Measurements from ENCODE around the gene GNE.

The GNE gene

GRCh38 chr9:36213387-36213786 is 44.9 kb downstream of the GNE start:
- H4K20me1 ChIP-seq: peaks cover 97% of the 10 kb centered on the region
- H3K27ac ChIP-seq: no peak overlapping the region
- TF ChIP-seq Cebpa-rat (IDR thresholded peaks at IDR 0.05): no peak
- no peak overlapping the region; the same call in 1 of the 2 replicates for H3K4me2 ChIP-seq
- H3K36me3 ChIP-seq: peaks cover 97% of the 10 kb centered on the region
- no peaks in the 10 kb centered on the region for H3K9me3 ChIP-seq
- H3K4me1 ChIP-seq: peaks cover 21% of the 10 kb centered on the region
- H3K27me3 ChIP-seq: no peaks in the 10 kb centered on the region
- no peak overlapping the region for H3K4me3 ChIP-seq
- no peak overlapping the region for H3K9ac ChIP-seq

DNA sequence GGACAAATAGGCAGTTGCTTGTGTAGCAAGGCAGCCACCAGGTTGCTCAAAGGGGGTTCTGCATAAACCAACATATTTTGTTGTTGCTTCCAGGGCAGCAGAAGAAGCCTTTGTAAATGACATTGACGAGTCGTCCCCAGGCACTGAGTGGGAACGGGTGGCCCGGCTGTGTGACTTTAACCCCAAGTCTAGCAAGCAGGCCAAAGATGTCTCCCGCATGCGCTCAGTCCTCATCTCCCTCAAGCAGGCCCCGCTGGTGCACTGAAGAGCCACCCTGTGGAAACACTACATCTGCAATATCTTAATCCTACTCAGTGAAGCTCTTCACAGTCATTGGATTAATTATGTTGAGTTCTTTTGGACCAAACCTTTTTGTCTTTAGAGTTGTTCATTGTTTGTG is 46.7 kb downstream of the GNE start:
- H3K27ac ChIP-seq: no peak overlapping the region

DNA sequence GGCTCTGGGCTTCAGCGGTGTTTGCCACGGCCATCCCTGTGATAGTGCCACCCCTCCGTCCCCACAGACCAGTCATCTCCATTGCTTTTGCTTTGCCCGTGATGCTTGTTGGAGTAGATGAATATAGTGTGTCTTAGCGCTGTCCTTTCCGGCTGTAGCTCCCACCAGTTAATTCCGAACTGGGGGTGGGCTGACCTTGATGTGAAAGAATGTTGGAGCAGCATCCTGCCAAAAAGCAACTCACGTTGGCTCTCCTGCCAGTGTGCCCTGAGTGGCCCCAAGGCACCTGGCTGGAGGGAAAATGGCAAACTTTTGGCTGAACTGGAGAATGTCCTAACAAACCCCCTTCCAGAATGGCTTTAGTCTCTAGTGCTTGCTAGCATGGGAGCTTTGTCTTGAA is 47.5 kb downstream of the GNE start:
- H3K9ac ChIP-seq: no peak overlapping the region
- no peaks in the 10 kb centered on the region for H3K9me3 ChIP-seq
- H3K4me2 ChIP-seq: no peak overlapping the region
- peaks cover 15% of the 10 kb centered on the region for H3K4me1 ChIP-seq
- no peak overlapping the region for H3K4me3 ChIP-seq
- no peaks in the 10 kb centered on the region for H3K27me3 ChIP-seq
- TF ChIP-seq Cebpa-rat (IDR thresholded peaks at IDR 0.05): no peak
- peaks cover 99% of the 10 kb centered on the region for H3K36me3 ChIP-seq
- no peak overlapping the region for H3K27ac ChIP-seq
- peaks cover 100% of the 10 kb centered on the region for H4K20me1 ChIP-seq

More for the DNA sequence above, 46.7 kb downstream of the GNE start:
- Histone ChIP-seq H3K36me3 (peaks cover 97% of the 10 kb centered on the region), H3K9me3 (no peaks in the 10 kb centered on the region), H3K4me1 (peaks cover 21% of the 10 kb centered on the region), H4K20me1 (peaks cover 97% of the 10 kb centered on the region), H3K4me3 (no peak overlapping the region), H3K4me2 (no peak overlapping the region), H3K9ac (no peak overlapping the region), H3K27me3 (no peaks in the 10 kb centered on the region)
- TF ChIP-seq Cebpa-rat (IDR thresholded peaks at IDR 0.05): no peak

DNA sequence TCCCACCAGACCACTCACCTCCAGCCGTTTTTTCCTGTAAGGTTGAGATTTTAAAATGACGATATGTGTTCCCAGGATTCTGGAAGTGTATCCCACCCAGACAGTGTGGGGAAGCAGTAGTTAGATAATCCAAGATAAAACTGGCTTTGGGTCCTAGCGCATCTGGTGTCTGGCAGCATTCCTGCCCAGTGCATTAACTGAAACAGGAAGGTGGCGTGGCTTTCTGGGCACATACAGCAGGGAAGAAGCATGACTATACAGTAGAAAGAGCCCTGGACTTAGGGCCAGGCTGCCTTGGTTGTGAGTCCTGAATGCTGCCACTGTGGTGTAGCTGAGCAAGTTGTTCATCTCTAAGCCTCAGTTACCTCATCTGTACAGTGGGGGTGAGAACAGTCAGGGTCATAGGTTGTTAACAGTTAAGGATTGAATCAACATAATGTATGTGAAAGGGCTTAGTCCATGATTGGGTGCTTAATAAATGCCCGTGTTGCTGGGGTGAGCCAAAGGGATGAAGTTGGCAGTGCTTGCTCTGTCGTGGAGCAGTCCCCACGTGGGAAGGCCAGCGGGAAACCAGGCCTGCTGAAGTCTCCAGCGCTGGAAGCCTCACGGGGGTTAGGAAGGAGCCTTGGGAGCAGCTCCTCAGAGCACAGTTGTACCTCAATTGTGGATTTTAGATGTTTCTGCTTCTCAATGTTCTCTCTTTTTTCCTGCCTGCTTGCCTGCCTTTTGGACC is 49.6 kb downstream of the GNE start:
- Histone ChIP-seq H3K4me3 (no peak overlapping the region), H3K27ac (no peak overlapping the region), H3K27me3 (no peaks in the 10 kb centered on the region), H4K20me1 (peaks cover 100% of the 10 kb centered on the region), H3K36me3 (peaks cover 100% of the 10 kb centered on the region), H3K4me2 (no peak overlapping the region), H3K4me1 (peaks cover 10% of the 10 kb centered on the region), H3K9ac (no peak overlapping the region), H3K9me3 (no peaks in the 10 kb centered on the region)
- TF ChIP-seq Cebpa-rat (IDR thresholded peaks at IDR 0.05): no peak

DNA sequence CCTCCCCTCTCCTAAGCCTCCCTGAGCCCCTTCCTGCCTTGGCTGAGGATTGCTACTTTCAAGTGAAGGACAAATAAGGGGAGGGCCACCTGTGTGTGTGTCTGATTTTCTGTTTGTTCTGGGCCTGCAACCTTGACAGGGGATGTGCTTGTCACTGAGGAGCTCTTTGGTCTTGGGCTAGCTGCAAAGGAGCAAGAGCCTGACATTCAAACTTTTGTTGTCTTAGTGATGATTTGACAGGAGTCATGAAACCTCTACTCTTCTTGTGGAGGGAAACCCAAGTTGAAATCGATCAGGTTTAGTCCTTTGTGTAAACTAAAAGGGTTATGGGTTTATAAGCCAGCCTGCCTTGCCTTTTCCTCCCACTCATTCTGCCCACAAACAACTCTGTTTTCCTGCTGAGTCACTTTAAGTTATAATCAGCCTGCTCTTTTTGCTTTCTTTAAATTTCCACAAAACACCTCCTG is 50.7 kb downstream of the GNE start:
- Histone ChIP-seq H3K4me1 (no peaks in the 10 kb centered on the region), H3K9ac (no peak overlapping the region), H3K9me3 (no peaks in the 10 kb centered on the region), H3K4me2 (no peak overlapping the region), H3K27me3 (no peaks in the 10 kb centered on the region), H4K20me1 (peaks cover 100% of the 10 kb centered on the region), H3K27ac (no peak overlapping the region), H3K4me3 (no peak overlapping the region), H3K36me3 (peaks cover 100% of the 10 kb centered on the region)
- no peak for TF ChIP-seq Cebpa-rat (IDR thresholded peaks at IDR 0.05)

- H3K9me3 ChIP-seq: no peaks in the 10 kb centered on the region
- no peak overlapping the region for H3K4me2 ChIP-seq
- no peaks in the 10 kb centered on the region for H3K4me1 ChIP-seq
- H3K27ac ChIP-seq: no peak overlapping the region
- no peak overlapping the region for H3K9ac ChIP-seq
- H4K20me1 ChIP-seq: peaks cover 100% of the 10 kb centered on the region
- H3K4me3 ChIP-seq: no peak overlapping the region
- no peak for TF ChIP-seq Cebpa-rat (IDR thresholded peaks at IDR 0.05)
- peaks cover 100% of the 10 kb centered on the region for H3K36me3 ChIP-seq
- no peaks in the 10 kb centered on the region for H3K27me3 ChIP-seq
These were observed 51.2 kb downstream of the GNE start for GRCh38 chr9:36207016-36207415.

GRCh38 chr9:36204906-36205547 is 53.2 kb downstream of the GNE start:
- peaks cover 100% of the 10 kb centered on the region for H4K20me1 ChIP-seq
- H3K9me3 ChIP-seq: no peaks in the 10 kb centered on the region
- no peak for TF ChIP-seq Cebpa-rat (IDR thresholded peaks at IDR 0.05)
- no peak overlapping the region for H3K27ac ChIP-seq
- H3K4me2 ChIP-seq: no peak overlapping the region
- H3K4me1 ChIP-seq: no peaks in the 10 kb centered on the region
- H3K36me3 ChIP-seq: peaks cover 100% of the 10 kb centered on the region
- H3K4me3 ChIP-seq: no peak overlapping the region
- no peak overlapping the region for H3K9ac ChIP-seq
- H3K27me3 ChIP-seq: no peaks in the 10 kb centered on the region

GRCh38 chr9:36194326-36195000 is 63.8 kb downstream of the GNE start:
- Histone ChIP-seq H3K9me3 (no peaks in the 10 kb centered on the region), H4K20me1 (peaks cover 86% of the 10 kb centered on the region), H3K36me3 (peaks cover 54% of the 10 kb centered on the region), H3K4me2 (peak overlapping the region; percentile 100), H3K9ac (peak overlapping the region; percentile 40), H3K27ac (0 out of 2 replicates have a peak overlapping the region, but pooled peaks have one; percentile 23), H3K27me3 (no peaks in the 10 kb centered on the region), H3K4me1 (peaks cover 43% of the 10 kb centered on the region), H3K4me3 (0 out of 2 replicates have a peak overlapping the region, but pooled peaks have one; percentile 90)
- no peak for TF ChIP-seq Cebpa-rat (IDR thresholded peaks at IDR 0.05)

DNA sequence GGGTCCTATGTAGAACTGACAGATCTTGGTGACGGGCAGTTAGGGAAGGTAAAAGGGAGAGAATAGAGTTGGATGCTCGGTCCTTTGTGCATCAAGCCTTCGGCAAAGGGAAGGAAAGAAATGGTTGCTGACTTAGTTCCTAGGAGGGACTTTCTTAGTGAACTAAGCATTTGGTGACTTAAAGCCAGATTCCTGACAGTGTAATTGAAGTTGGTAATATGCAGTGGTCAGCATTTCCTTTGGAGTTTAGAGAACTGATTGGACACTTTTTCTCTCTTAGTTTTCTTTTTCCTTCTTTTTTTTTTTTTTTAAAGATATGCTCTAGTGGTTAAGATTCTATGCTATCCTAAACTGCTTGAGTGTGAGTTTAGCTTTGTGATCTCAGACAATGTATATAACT is 65.2 kb downstream of the GNE start:
- peak overlapping the region; percentile 95 for H3K9ac ChIP-seq
- H3K4me2 ChIP-seq: peak overlapping the region; percentile 100
- no peaks in the 10 kb centered on the region for H3K9me3 ChIP-seq
- peak overlapping the region; percentile 90 for H3K4me3 ChIP-seq
- peak overlapping the region; percentile 47; the same call in 1 of the 2 replicates for H3K27ac ChIP-seq
- peaks cover 40% of the 10 kb centered on the region for H3K36me3 ChIP-seq
- TF ChIP-seq Cebpa-rat (IDR thresholded peaks at IDR 0.05): no peak
- H4K20me1 ChIP-seq: peaks cover 72% of the 10 kb centered on the region
- H3K27me3 ChIP-seq: no peaks in the 10 kb centered on the region
- peaks cover 46% of the 10 kb centered on the region for H3K4me1 ChIP-seq

- Histone ChIP-seq H3K27ac (peak overlapping the region; percentile 95), H3K36me3 (peaks cover 32% of the 10 kb centered on the region)
These were observed 66.1 kb downstream of the GNE start for GRCh38 chr9:36192196-36192595.

More at GRCh38 chr9:36192196-36192595, 66.1 kb downstream of the GNE start:
- H3K9ac ChIP-seq: peak overlapping the region; percentile 95
- H3K4me1 ChIP-seq: peaks cover 52% of the 10 kb centered on the region
- no peak for TF ChIP-seq Cebpa-rat (IDR thresholded peaks at IDR 0.05)
- no peaks in the 10 kb centered on the region for H3K9me3 ChIP-seq
- peak overlapping the region; percentile 90 for H3K4me3 ChIP-seq
- H4K20me1 ChIP-seq: peaks cover 63% of the 10 kb centered on the region
- H3K4me2 ChIP-seq: peak overlapping the region; percentile 100
- H3K27me3 ChIP-seq: no peaks in the 10 kb centered on the region

Measured in BLaER1 (cell line).